HG03378 (cell line): ENCODE results near the gene CALCR.
"Not testable (repeated sequence)": the region's sequence is repeated elsewhere in the genome, so short reads cannot be mapped to it uniquely, and the experiment has no call there.

Source experiments
- ATAC-seq: cut with Tn5 transposase; IDR thresholded peaks from one replicate; pipeline ENCODE4 v1.9.1; 2021; ENCODE audit warnings: mild to moderate bottlenecking, moderate library complexity; ENCODE audit not compliant: unreplicated experiment

Gene CALCR

DNA sequence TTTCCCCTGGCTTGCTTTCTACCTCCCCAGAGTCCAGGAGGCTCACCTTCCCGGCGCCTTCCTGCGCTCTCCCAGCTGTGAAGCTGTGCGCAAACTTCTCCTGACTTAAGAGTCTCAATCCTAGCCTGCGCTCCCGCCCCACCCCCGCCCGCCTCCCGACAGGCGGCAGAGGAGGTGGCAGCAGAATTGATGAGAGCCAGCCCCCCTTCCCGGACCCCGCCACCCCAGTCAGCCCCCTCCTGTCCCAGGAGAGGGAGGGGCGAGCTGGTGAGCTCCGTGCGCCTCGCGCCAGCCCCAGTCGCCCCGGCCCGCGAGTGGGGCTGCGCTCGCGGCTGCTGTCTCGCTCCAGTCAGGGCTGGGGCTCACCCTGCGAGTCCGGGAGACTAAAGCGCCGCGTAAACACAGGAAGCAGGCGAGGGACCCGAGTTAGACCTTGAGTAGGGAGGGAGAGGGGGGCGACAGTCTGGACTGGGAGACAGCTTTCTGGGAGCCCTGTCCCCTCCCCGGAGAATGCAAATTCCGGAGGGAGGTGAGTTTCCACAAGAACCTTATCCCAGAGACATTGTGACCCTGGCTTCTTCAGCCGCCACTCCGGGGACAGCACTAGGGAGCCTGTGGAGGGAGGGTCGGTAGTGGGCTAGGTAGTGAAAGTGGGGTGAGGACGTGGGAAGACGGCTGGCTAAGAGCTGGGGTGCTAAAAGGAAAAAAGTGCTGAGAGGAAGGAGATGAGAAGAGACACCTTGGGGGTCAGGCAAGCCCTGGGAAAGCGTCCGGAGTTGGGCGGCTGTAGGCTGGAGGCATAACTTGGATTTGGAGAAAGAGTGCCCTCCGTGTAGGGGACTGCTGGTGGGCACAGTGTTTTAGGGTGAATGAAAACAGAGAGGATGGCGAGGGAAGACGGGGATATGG lies at the start of gene CALCR:
TSS of gene CALCR (minus strand) at position 79 of the 909 bp plus-strand sequence. CDS start 87,743 bp downstream, outside the sequence.
- no peak for ATAC-seq

- ATAC-seq = no peak
Measured at GRCh38 chr7:93623816-93624215, 49.3 kb upstream of the CALCR start.

GRCh38 chr7:93622036-93623033 lies 47.8 kb upstream of the CALCR start:
- no peak for ATAC-seq

DNA sequence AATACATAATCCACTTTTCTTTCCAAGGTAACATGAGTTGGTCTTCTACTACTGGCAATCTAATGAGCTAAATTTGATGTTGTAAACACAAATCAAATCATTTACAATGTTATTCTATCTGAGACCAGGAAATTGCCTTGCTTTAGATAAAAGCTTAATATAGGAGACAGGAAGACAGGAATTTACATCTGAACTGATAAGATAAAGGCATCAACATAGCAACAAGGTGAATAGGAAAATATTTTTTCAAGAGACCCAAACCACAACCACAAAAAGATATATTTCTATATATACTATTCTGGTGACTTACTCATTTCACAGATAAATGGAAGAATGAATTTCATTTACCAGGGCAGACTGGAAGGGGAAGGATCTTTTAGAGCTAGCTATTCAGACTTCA lies 46.3 kb upstream of the CALCR start:
- ATAC-seq = no peak

GRCh38 chr7:93620057-93620456 lies 45.5 kb upstream of the CALCR start:
- no peak for ATAC-seq

DNA sequence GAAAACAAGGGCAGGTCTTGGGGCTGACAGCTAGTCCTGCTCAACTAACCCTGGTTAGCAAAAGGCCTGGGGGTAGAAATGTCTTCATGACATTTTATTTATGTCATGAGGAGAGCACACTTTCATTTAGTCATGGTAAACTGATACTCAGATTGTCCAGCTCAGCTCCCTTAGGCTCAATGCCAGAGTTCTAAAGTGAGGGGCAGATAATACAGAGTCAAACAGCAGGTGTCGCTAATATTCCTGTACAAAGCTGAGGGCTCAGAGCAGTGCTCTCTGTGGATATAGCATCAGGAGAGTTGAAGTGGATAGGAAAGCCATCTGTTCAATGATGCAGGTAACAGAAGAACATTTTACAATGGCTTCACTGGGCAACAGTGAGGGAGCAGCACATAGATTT lies 26.8 kb upstream of the CALCR start:
- no peak for ATAC-seq

DNA sequence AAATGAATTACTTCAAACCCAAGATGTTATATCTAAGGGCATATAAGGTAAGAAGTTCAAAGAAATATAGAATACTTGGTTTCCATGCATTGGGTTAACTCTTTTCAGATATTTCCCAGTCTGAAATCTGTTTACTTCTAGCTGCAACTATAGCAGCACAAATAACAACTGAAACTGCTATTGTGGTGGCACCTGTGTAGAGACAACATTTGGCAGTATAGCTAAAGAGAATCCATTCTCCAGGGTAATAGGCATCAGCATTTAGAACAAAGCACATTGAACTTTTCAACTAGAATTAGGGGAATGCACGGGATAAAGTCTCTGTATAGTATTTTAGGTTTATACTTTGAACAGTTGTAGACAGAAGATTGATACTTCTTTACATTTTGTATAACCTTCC lies 19.7 kb upstream of the CALCR start:
- no peak for ATAC-seq

GRCh38 chr7:93592588-93593266 lies 18.2 kb upstream of the CALCR start:
- no peak for ATAC-seq

- not testable (repeated sequence) for ATAC-seq
Measured at GRCh38 chr7:93591224-93592050, 16.9 kb upstream of the CALCR start.

DNA sequence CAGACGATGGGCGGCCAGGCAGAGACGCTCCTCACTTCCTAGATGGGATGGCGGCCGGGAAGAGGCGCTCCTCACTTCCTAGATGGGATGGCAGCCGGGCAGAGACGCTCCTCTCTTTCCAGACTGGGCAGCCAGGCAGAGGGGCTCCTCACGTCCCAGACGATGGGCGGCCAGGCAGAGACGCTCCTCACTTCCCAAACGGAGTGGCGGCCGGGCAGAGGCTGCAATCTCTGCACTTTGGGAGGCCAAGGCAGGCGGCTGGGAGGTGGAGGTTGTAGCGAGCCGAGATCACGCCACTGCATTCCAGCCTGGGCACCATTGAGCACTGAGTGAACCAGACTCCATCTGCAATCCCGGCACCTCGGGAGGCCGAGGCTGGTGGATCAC lies 11.9 kb upstream of the CALCR start:
- not testable (repeated sequence) for ATAC-seq

GRCh38 chr7:93585694-93586478 lies 11.4 kb upstream of the CALCR start:
- ATAC-seq = not testable (repeated sequence)

GRCh38 chr7:93579431-93579830 lies 4.9 kb upstream of the CALCR start:
- no peak for ATAC-seq

DNA sequence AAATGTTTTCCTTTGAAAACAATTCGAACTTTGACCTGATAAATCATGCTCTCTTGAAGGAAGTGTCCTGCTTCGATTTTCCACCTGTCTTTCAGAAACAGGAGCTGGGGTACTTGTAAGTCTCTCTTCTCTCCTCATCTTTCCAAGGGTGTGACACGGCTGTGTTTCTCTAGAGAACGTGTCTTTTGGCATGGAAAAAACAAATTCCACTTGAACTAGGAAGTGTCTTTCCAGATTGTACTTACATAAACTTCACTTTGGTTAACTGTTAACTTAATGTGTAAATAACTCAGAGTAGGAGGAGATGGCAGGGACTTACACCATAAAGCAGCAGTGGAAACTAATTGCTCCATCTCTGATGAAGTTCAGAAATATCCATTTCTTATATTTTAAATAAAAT lies 4.2 kb upstream of the CALCR start:
- ATAC-seq = no peak

DNA sequence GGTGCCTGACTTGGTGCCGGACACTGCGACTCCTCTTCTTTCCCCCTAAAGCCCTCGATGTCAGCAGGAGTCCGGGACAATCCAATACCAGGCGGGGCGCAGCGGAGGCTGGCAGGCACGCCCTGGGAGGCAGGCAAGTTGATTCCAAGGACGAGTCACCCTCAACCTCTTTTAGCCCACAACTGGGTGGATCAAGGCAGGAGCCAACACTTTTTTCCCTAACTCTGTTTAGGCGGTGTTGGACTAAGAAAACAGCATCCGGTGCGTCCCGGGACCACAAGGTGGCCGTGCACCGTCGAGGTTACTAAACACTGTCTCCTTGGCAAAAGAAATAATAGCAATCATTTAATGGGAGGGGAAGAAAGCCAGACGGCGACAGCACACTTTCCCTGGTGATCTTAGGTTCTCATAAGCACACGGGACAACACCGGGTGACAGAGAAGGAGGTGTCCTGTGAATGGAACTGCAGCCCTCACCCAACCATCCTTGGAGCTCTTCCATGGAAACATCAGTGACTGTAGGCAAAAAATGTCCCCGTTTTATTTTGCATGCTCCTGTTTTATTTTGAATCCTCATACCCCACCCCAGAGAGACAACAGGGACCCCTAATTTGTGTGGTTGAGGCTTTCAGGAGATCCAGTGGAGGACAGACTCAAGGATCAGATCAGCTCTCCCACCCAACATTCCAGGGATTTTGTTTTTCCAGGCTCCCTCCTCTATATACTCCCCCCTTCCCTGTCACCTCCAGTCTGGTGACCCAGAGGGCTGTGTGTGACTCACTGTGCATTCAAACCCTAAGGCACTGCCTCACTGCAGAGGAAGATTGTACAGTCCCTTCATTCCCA lies 1.3 kb upstream of the CALCR start:
- ATAC-seq = no peak

DNA sequence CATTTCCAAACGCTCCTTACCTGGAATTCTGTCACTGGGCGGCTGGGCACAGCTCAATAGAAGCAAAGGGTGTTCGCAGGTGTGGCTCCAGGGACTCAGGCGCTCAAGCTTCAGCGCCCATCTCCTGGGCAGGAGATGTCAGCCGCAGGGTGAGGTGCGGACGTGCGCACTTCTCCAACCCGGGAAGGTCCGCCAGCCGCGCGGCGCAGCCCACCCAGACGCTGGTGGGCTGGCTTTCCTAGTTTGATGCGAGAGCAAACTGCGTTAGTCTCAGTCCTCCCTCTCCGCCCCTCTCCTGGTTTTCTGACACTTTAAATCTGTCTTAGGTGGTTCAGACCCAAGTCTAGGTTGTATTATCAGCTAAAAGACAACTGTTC lies 267 bp downstream of the CALCR start:
- ATAC-seq = no peak

- no peak for ATAC-seq
Measured at GRCh38 chr7:93569189-93569588, 5.3 kb downstream of the CALCR start.

- ATAC-seq = no peak
Measured at GRCh38 chr7:93566876-93567275, 7.6 kb downstream of the CALCR start.

DNA sequence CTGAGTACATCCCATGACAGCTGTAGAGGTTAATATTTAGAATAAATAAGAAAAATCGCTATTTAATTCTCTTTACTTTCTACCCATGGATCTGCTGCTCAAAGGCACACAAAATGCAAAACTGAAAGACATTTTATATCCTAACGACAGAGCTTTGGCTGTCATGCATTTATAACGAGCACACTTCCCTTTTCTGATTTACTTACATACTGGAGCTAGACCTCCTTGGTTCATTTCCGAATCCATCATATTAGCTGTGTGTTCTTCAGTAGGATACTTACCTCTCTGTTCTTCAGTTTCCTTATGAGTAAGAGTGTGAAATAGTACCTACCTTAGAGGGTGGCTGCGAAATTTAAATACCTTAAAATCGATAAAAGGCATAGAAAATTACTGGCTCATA lies 10.9 kb downstream of the CALCR start:
- no peak for ATAC-seq
